Lung (tissue), 12 donors: ENCODE results near the gene PLLP. TPM values are rescaled to one million over a fixed set of nuclear protein-coding genes. Genes with fewer than 3 reads are reported as not detected.
A peak's percentile ranks its signal among the peaks of the same experiment; 100 is the strongest.

Experiments used
- ATAC-seq: fragments of 200-7000 bp; cut with Tn5 transposase; one replicate; pipeline ENCODE4 v1.9.1; 2020; ENCODE audit warnings: moderate number of reproducible peaks; ENCODE audit not compliant: insufficient read depth, low FRiP score
- DNase-seq, 3 donors: peaks; one replicate each; pipeline ENCODE4 v3.0.0-alpha.2; 2013 to 2017
- H3K27ac ChIP-seq, 2 donors: one replicate each; pipeline ENCODE4 v1.5.1; 2013; ENCODE audit warnings: mild to moderate bottlenecking in 2 of 2, moderate library complexity in 2 of 2, control low read depth in 1 of 2, inconsistent platforms in 1 of 2, low read depth in 1 of 2, low read length in 1 of 2
- H3K27me3 ChIP-seq, 3 donors: one replicate each; pipeline ENCODE4 v1.5.1; 2013; ENCODE audit warnings: low read length in 2 of 3; ENCODE audit not compliant: control insufficient read depth in 3 of 3, insufficient read depth in 3 of 3
- H3K36me3 ChIP-seq, 4 donors: one replicate each; pipeline ENCODE4 v1.5.1; 2013; ENCODE audit warnings: low read length in 4 of 4, mild to moderate bottlenecking in 1 of 4, moderate library complexity in 1 of 4; ENCODE audit not compliant: control insufficient read depth in 4 of 4, insufficient read depth in 4 of 4
- H3K4me1 ChIP-seq, 5 donors: one replicate each; pipeline ENCODE4 v1.5.1; 2013; ENCODE audit warnings: low read length in 5 of 5, mild to moderate bottlenecking in 2 of 5, moderate library complexity in 1 of 5; ENCODE audit not compliant: control insufficient read depth in 5 of 5, insufficient read depth in 5 of 5
- H3K4me3 ChIP-seq: one replicate; pipeline ENCODE4 v1.5.1; 2013; ENCODE audit warnings: mild to moderate bottlenecking, control low read depth, moderate library complexity
- H3K9ac ChIP-seq, 2 donors: one replicate each; pipeline ENCODE4 v1.5.1; 2013; ENCODE audit warnings: low read length in 2 of 2, control low read depth in 1 of 2; ENCODE audit not compliant: insufficient read depth in 1 of 2
- H3K9me3 ChIP-seq, 4 donors: one replicate each; pipeline ENCODE4 v1.5.1; 2013; ENCODE audit warnings: low read length in 3 of 4, mild to moderate bottlenecking in 1 of 4, moderate library complexity in 1 of 4; ENCODE audit not compliant: control insufficient read depth in 4 of 4, insufficient read depth in 3 of 4
- WGBS, 2 donors: extraction: QIAGEN DNeasy Blood & Tissue Kit; methylation state at CpG; one replicate each; pipeline ENCODE4 v1.1.7; 2013; 5-methylcytosine and 5-hydroxymethylcytosine counted together
- polyA plus RNA-seq, 2 donors: library from polyadenylated mRNA; stranded (reverse); fragments of 200-250 nt; gene quantifications; one replicate each; pipeline ENCODE4 v1.2.1, GENCODE V29; 2013
- total RNA-seq, 2 donors: library from RNA; depleted of rRNA in 1 of 2; stranded (reverse); fragments of >200 nt in 1 of 2; gene quantifications; one replicate each; pipeline ENCODE4 v1.2.1, GENCODE V29; 2014 to 2021
- TF ChIP-seq, protein P1 (sequence below): IDR thresholded peaks from 2 replicates; pipeline ENCODE4 v1.5.1; 2012; ENCODE audit warnings: mild to moderate bottlenecking; ENCODE audit errors: control extremely low read depth, extremely low read depth
- donor health status: control.
- donor health status: control.
- donor health status: Bipolar disorder and iron deficiency.
- donor health status: healthy.
- donor health status: DM: yes; HTN: yes; CAD: no.

PLLP gene
- total and polyA plus RNA-seq, 4 donors, result 23.8 to 98.7 (median 61.6) TPM

- Histone ChIP-seq H3K9me3 (no peaks in the 10 kb centered on the region), H3K9ac (no peak overlapping the region), H3K27me3 (no peaks in the 10 kb centered on the region), H3K36me3 (peaks cover 30 to 62% (median 55%) of the 10 kb centered on the region in 4 donors), H3K4me1 (peaks cover 0 to 3% (median 0%) of the 10 kb centered on the region in 5 donors), H3K4me3 (no peak overlapping the region), H3K27ac (no peak overlapping the region)
- ATAC-seq, result no peak
- TF ChIP-seq, protein P1, sequence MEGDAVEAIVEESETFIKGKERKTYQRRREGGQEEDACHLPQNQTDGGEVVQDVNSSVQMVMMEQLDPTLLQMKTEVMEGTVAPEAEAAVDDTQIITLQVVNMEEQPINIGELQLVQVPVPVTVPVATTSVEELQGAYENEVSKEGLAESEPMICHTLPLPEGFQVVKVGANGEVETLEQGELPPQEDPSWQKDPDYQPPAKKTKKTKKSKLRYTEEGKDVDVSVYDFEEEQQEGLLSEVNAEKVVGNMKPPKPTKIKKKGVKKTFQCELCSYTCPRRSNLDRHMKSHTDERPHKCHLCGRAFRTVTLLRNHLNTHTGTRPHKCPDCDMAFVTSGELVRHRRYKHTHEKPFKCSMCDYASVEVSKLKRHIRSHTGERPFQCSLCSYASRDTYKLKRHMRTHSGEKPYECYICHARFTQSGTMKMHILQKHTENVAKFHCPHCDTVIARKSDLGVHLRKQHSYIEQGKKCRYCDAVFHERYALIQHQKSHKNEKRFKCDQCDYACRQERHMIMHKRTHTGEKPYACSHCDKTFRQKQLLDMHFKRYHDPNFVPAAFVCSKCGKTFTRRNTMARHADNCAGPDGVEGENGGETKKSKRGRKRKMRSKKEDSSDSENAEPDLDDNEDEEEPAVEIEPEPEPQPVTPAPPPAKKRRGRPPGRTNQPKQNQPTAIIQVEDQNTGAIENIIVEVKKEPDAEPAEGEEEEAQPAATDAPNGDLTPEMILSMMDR, result no peak
- DNase-seq, result peak in 2 of 3 donors; percentile 10 to 17
- 94 to 96% methylated on average over 6 of the region's 6 CpGs for WGBS, 2 donors
These were observed 59.7 kb downstream of the PLLP start for GRCh38 chr16:57224651-57225335.

DNA sequence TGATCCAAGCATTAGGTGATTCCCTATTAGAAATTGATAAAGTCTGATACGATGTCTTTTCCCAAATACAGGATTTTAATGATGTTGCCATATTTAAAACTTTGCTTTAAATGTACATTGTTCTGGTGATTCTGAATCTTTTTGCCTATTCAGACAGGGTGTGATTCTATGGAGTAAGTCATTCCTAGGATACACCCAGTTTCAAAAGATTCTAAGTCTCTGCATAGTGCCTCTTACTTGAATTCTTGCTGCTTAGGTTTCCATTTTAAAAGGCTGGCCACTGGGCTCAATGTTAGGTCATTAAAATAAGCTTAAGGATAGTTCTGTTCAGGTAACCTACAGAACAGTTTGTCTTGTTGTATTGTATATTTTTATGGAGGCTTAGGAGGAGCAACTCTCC is 61.4 kb downstream of the PLLP start:
- 95 to 96% methylated on average over 1 of the region's 1 CpG for WGBS, 2 donors
- peaks cover 25 to 69% (median 62%) of the 10 kb centered on the region in 4 donors for H3K36me3 ChIP-seq
- TF ChIP-seq, protein P1, result no peak
- DNase-seq (no peak), ATAC-seq (no peak)
- H3K27ac ChIP-seq, result no peak overlapping the region
- H3K9me3 ChIP-seq, result no peaks in the 10 kb centered on the region
- H3K9ac ChIP-seq, result no peak overlapping the region
- no peak overlapping the region for H3K4me3 ChIP-seq
- peaks cover 0 to 3% (median 0%) of the 10 kb centered on the region in 5 donors for H3K4me1 ChIP-seq
- H3K27me3 ChIP-seq, result no peaks in the 10 kb centered on the region

DNA sequence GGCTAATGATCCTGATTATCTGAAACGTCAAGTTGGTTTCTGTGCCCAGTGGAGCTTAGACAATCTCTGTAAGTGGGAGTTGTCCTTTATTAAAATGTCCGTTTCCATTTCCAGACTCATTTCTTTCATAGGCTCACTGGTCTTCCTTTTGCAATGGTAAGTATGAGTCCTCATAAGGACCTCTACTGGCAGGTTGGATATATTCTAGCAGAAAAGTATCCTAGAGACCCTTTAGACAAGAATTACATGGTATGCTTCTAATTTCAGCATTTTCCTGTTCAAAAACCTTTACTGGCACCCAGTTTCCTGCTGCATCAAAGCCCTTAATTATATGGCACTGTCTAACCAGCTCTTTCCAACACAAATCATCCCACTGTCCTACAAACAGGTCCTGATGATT is 67.5 kb downstream of the PLLP start:
- Histone ChIP-seq H3K27me3 (no peaks in the 10 kb centered on the region), H3K36me3 (peaks cover 27 to 76% (median 73%) of the 10 kb centered on the region in 4 donors), H3K9me3 (peaks cover 0 to 9% (median 6%) of the 10 kb centered on the region in 4 donors), H3K9ac (no peak overlapping the region), H3K4me1 (no peaks in the 10 kb centered on the region), H3K4me3 (no peak overlapping the region), H3K27ac (no peak overlapping the region)
- DNase-seq, result no peak
- no peak for ATAC-seq
- WGBS, 2 donors, result 93 to 99% methylated on average over 2 of the region's 2 CpGs
- TF ChIP-seq, protein P1, result no peak
